ENCODE measurements around the gene CCDC192.

Gene CCDC192

DNA sequence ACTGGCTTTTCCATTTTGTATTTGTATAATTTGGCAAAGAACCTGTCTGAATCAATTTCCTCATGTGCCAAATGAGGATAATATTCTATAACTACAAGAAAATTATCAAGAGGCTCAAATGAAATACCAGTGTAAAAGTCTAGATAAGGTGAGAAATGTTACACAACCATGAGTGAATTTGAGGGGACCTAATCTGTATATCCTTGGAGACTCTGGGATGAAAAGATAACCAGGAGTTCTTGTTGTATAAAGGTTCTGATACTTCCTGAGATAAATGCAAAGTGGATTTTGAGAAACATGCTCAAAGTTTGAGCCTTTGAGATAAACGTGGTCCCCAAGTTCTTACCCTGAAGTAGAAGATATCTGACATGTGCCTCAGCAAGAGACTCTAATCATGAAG lies 260.0 kb downstream of the CCDC192 start:
- Histone ChIP-seq H3K9me3 (ENCODE audit: control insufficient read depth, insufficient read depth, low read length) (no peaks in the 10 kb centered on the region), H3K4me3 (ENCODE audit: low read length) (no peak overlapping the region), H3F3A (ENCODE audit: control insufficient read depth, insufficient read depth) (no peaks in the 10 kb centered on the region), H3K27ac (ENCODE audit: low read depth, low read length) (no peak overlapping the region), H3K4me1 (ENCODE audit: control insufficient read depth, low read length) (peaks cover 33% of the 10 kb centered on the region), H3K79me2 (ENCODE audit: control insufficient read depth, low read length) (no peaks in the 10 kb centered on the region), H4K20me1 (ENCODE audit: control insufficient read depth, insufficient read depth, low read depth, low read length) (no peaks in the 10 kb centered on the region), H3K4me2 (ENCODE audit: low read length) (no peak overlapping the region), H3K27me3 (ENCODE audit: control insufficient read depth, low read length) (no peaks in the 10 kb centered on the region), H3K36me3 (ENCODE audit: control insufficient read depth, low read length) (no peaks in the 10 kb centered on the region; the same call in 1 of the 2 replicates), H3K9me2 (replicated peaks; ENCODE audit: control insufficient read depth, low read length) (no peaks in the 10 kb centered on the region)
- TF ChIP-seq, protein P1, sequence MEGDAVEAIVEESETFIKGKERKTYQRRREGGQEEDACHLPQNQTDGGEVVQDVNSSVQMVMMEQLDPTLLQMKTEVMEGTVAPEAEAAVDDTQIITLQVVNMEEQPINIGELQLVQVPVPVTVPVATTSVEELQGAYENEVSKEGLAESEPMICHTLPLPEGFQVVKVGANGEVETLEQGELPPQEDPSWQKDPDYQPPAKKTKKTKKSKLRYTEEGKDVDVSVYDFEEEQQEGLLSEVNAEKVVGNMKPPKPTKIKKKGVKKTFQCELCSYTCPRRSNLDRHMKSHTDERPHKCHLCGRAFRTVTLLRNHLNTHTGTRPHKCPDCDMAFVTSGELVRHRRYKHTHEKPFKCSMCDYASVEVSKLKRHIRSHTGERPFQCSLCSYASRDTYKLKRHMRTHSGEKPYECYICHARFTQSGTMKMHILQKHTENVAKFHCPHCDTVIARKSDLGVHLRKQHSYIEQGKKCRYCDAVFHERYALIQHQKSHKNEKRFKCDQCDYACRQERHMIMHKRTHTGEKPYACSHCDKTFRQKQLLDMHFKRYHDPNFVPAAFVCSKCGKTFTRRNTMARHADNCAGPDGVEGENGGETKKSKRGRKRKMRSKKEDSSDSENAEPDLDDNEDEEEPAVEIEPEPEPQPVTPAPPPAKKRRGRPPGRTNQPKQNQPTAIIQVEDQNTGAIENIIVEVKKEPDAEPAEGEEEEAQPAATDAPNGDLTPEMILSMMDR (IDR thresholded peaks at IDR 0.05; ENCODE audit: low read depth, low read length, poor library complexity, severe bottlenecking), result no peak
- TF ChIP-seq EZH2phosphoT487 (IDR thresholded peaks at IDR 0.05; ENCODE audit: borderline replicate concordance, low read length), result no peak

DNA sequence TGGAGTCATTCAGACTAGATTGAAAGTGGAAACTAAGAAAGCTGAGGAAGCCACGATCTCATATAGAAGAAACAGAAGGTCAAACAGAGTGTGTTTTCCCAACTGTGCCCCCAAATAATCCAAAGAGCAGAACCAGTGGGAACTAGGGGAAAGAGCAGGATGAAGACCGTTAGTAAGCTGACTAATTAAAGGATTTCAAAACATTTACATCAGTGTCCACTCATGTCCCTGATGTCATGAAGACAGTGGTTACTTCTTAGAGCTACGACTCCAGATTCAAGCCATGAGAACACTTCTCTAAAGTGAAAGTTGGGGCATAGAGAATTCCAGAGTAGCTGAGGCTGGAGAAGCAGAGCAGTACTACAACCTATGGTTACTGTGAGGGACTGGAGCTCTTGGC lies 260.7 kb downstream of the CCDC192 start:
- no peak for TF ChIP-seq EZH2phosphoT487 (IDR thresholded peaks at IDR 0.05; ENCODE audit: borderline replicate concordance, low read length)
- TF ChIP-seq, protein P1 (IDR thresholded peaks at IDR 0.05; ENCODE audit: low read depth, low read length, poor library complexity, severe bottlenecking), result no peak
- H3K36me3 ChIP-seq (ENCODE audit: control insufficient read depth, low read length), result no peaks in the 10 kb centered on the region; the same call in 1 of the 2 replicates
- H3K4me3 ChIP-seq (ENCODE audit: low read length), result no peak overlapping the region
- peaks cover 30% of the 10 kb centered on the region for H3K4me1 ChIP-seq (ENCODE audit: control insufficient read depth, low read length)
- H3K79me2 ChIP-seq (ENCODE audit: control insufficient read depth, low read length), result no peaks in the 10 kb centered on the region
- H3K4me2 ChIP-seq (ENCODE audit: low read length), result no peak overlapping the region
- H4K20me1 ChIP-seq (ENCODE audit: control insufficient read depth, insufficient read depth, low read depth, low read length), result no peaks in the 10 kb centered on the region
- H3K27ac ChIP-seq (ENCODE audit: low read depth, low read length), result no peak overlapping the region
- no peaks in the 10 kb centered on the region for H3K27me3 ChIP-seq (ENCODE audit: control insufficient read depth, low read length)
- no peaks in the 10 kb centered on the region for H3F3A ChIP-seq (ENCODE audit: control insufficient read depth, insufficient read depth)
- no peaks in the 10 kb centered on the region for H3K9me3 ChIP-seq (ENCODE audit: control insufficient read depth, insufficient read depth, low read length)
- no peaks in the 10 kb centered on the region for H3K9me2 ChIP-seq (replicated peaks; ENCODE audit: control insufficient read depth, low read length)

DNA sequence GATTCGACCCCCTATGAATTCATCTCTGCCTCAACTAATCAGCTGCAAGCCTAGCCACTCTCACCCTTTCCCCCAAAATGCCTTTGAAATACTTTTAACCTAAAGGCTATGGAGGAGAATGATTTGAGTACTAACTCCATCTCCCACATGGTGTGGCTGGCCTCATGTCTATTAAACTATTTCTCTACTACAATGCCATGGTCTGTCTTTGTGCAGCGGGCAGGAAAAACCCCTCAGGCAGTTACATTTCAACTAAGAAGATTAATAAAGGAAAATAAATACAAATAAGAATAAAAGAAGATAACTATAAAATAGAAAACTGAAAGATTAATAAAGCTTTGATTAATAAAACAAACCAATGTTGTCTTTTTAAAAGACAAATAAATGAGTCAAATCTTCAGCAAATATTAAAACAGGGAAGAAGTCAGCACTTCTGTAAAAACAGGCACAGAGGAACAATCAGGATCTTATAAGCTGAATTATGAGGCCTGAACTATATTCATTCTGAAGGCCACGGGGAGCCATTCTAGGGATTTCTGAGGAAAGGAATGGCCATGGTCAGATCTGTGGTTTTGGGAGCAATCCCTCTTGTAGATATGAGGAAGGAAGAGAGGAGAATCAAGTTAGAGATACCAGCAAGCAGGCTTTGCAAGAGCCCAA lies 264.3 kb downstream of the CCDC192 start:
- Histone ChIP-seq H3K27me3 (ENCODE audit: control insufficient read depth, low read length) (no peaks in the 10 kb centered on the region), H3K27ac (ENCODE audit: low read depth, low read length) (no peak overlapping the region), H3K4me2 (ENCODE audit: low read length) (no peak overlapping the region)

More for the DNA sequence above, 264.3 kb downstream of the CCDC192 start:
- H3K9me3 ChIP-seq (ENCODE audit: control insufficient read depth, insufficient read depth, low read length), result no peaks in the 10 kb centered on the region
- H3K4me1 ChIP-seq (ENCODE audit: control insufficient read depth, low read length), result no peaks in the 10 kb centered on the region
- H3K79me2 ChIP-seq (ENCODE audit: control insufficient read depth, low read length), result no peaks in the 10 kb centered on the region
- no peaks in the 10 kb centered on the region for H4K20me1 ChIP-seq (ENCODE audit: control insufficient read depth, insufficient read depth, low read depth, low read length)
- H3K36me3 ChIP-seq (ENCODE audit: control insufficient read depth, low read length), result no peaks in the 10 kb centered on the region; the same call in 1 of the 2 replicates
- no peaks in the 10 kb centered on the region for H3F3A ChIP-seq (ENCODE audit: control insufficient read depth, insufficient read depth)
- TF ChIP-seq, protein P1 (IDR thresholded peaks at IDR 0.05; ENCODE audit: low read depth, low read length, poor library complexity, severe bottlenecking), result no peak
- TF ChIP-seq EZH2phosphoT487 (IDR thresholded peaks at IDR 0.05; ENCODE audit: borderline replicate concordance, low read length), result no peak
- H3K9me2 ChIP-seq (replicated peaks; ENCODE audit: control insufficient read depth, low read length), result no peaks in the 10 kb centered on the region
- H3K4me3 ChIP-seq (ENCODE audit: low read length), result no peak overlapping the region
